ENCODE measurements around the gene MRPS23. TPM values are rescaled to one million over a fixed set of nuclear protein-coding genes. Genes with fewer than 3 reads are reported as not detected.
"Not testable (repeated sequence)": the region's sequence is repeated elsewhere in the genome, so short reads cannot be mapped to it uniquely, and the experiment has no call there.

Gene MRPS23
- total RNA-seq, 3 donors from 2014 or later (not counting 1 experiment from before 2014, with no cell fraction given): 12.8 to 17.3 (median 17.2) TPM

DNA sequence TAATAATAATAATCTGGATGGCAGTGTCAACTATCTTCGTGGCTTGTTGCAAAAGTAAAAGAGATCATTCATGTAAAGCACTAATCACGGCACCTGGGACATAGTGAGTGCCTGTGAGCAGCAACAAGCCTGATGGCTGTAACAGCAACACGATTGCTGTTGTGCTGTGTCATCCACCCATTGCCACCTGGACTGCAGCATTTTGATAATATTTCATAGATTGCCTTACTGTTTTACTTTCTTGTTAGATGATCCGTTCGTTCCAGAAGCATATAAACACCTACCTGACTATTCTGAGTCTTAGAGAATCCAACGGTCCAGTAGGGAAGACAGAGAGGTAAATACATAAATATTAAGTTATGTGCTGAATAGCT is 3.1 kb upstream of the MRPS23 start:
- Mint-ChIP-seq H3K27ac (no peak overlapping the region), H3K27me3 (ENCODE audit: low read depth in 2 of 2) (no peaks in the 10 kb centered on the region), H3K36me3 (no peaks in the 10 kb centered on the region), H3K4me1 (peaks cover 28 to 33% of the 10 kb centered on the region in 2 donors), H3K4me3 (no peak overlapping the region), H3K9me3 (no peaks in the 10 kb centered on the region)
- intact Hi-C loops (cut with micrococcal nuclease): no loop called here
- no peak for DNase-seq
- ATAC-seq: no peak
- TF ChIP-seq, protein P1, sequence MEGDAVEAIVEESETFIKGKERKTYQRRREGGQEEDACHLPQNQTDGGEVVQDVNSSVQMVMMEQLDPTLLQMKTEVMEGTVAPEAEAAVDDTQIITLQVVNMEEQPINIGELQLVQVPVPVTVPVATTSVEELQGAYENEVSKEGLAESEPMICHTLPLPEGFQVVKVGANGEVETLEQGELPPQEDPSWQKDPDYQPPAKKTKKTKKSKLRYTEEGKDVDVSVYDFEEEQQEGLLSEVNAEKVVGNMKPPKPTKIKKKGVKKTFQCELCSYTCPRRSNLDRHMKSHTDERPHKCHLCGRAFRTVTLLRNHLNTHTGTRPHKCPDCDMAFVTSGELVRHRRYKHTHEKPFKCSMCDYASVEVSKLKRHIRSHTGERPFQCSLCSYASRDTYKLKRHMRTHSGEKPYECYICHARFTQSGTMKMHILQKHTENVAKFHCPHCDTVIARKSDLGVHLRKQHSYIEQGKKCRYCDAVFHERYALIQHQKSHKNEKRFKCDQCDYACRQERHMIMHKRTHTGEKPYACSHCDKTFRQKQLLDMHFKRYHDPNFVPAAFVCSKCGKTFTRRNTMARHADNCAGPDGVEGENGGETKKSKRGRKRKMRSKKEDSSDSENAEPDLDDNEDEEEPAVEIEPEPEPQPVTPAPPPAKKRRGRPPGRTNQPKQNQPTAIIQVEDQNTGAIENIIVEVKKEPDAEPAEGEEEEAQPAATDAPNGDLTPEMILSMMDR (IDR thresholded peaks at IDR 0.05): no peak
- WGBS (ENCODE audit: insufficient coverage): 52% methylated on average over 3 of the region's 6 CpGs
- Histone ChIP-seq H3K27ac (ENCODE audit: low read length) (no peak overlapping the region), H3K27me3 (ENCODE audit: control insufficient read depth, insufficient read depth, low read length) (no peaks in the 10 kb centered on the region), H3K4me1 (ENCODE audit: control insufficient read depth, insufficient read depth, low read length) (peaks cover 18% of the 10 kb centered on the region), H3K36me3 (ENCODE audit: control insufficient read depth, insufficient read depth, low read length) (no peaks in the 10 kb centered on the region), H3K9me3 (ENCODE audit: control insufficient read depth, insufficient read depth, low read length) (no peaks in the 10 kb centered on the region), H3K4me3 (ENCODE audit: low read length) (no peak overlapping the region)

DNA sequence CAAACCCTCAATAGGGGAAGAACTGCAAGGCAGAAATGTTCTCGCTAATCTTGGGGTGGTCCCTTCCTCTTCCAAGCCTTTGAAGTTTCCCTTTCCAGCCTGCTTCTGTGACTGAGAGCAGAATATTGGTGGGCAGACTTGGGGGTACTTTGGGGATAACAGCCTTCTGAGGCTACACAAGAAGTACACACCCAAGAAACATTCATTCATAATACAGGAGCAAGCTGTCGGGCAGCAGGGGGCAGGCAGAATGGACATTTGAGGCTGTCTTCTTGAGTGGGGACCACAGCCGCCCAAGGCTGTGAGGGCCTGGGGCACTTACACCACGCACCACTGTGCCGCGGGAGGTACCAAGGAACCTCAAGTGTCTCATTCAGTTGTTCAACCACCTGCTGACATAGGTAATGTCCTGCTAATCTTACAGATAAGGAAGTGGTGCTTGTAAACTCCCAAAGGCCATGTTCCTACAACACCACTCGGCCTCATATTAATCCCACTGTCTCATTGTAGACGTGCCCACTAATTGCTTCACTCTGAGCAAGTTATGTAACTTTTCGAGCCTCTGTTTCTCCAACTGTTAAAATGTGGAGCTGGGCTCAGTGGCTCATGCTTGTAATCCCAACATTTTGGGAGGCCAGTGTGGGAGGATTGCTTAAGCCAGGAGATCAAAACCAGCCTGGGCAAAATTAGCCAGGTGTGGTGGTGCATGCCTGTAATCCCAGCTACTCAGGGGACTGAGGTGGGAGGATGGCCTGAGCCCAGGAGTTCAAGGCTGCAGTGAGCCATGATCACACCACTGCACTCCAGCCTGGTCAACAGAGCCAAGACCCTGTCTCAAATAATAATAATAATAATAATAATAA is 2.5 kb upstream of the MRPS23 start:
- no peaks in the 10 kb centered on the region for H3K27me3 Mint-ChIP-seq (ENCODE audit: low read depth in 2 of 2)
- TF ChIP-seq, protein P1 (IDR thresholded peaks at IDR 0.05): no peak
- peak overlapping the region; percentile 66 for H3K4me3 Mint-ChIP-seq
- Histone ChIP-seq H3K36me3 (ENCODE audit: control insufficient read depth, insufficient read depth, low read length) (no peaks in the 10 kb centered on the region), H3K9me3 (ENCODE audit: control insufficient read depth, insufficient read depth, low read length) (no peaks in the 10 kb centered on the region), H3K27ac (ENCODE audit: low read length) (no peak overlapping the region), H3K4me1 (ENCODE audit: control insufficient read depth, insufficient read depth, low read length) (peaks cover 18% of the 10 kb centered on the region), H3K27me3 (ENCODE audit: control insufficient read depth, insufficient read depth, low read length) (no peaks in the 10 kb centered on the region), H3K4me3 (ENCODE audit: low read length) (no peak overlapping the region)
- H3K27ac Mint-ChIP-seq: peak overlapping the region in 1 of 2 donors; percentile 98
- WGBS (ENCODE audit: insufficient coverage): 87% methylated on average over 9 of the region's 9 CpGs
- no peaks in the 10 kb centered on the region for H3K9me3 Mint-ChIP-seq
- DNase-seq: no peak
- intact Hi-C loops (cut with micrococcal nuclease): no loop called here
- peaks cover 28 to 33% of the 10 kb centered on the region in 2 donors for H3K4me1 Mint-ChIP-seq
- ATAC-seq: no peak
- H3K36me3 Mint-ChIP-seq: no peaks in the 10 kb centered on the region

- DNase-seq: no peak
- Histone ChIP-seq H3K4me3 (ENCODE audit: low read length) (peak overlapping the region; percentile 77), H3K27me3 (ENCODE audit: control insufficient read depth, insufficient read depth, low read length) (no peaks in the 10 kb centered on the region), H3K36me3 (ENCODE audit: control insufficient read depth, insufficient read depth, low read length) (peaks cover 6% of the 10 kb centered on the region), H3K27ac (ENCODE audit: low read length) (peak overlapping the region; percentile 91), H3K4me1 (ENCODE audit: control insufficient read depth, insufficient read depth, low read length) (peaks cover 18% of the 10 kb centered on the region), H3K9me3 (ENCODE audit: control insufficient read depth, insufficient read depth, low read length) (no peaks in the 10 kb centered on the region)
- Mint-ChIP-seq H3K4me1 (peaks cover 33 to 36% of the 10 kb centered on the region in 2 donors), H3K27ac (peak overlapping the region; percentile 98 to 99), H3K9me3 (no peaks in the 10 kb centered on the region), H3K4me3 (peak overlapping the region; percentile 99), H3K36me3 (no peaks in the 10 kb centered on the region), H3K27me3 (ENCODE audit: low read depth in 2 of 2) (no peaks in the 10 kb centered on the region)
- intact Hi-C loops (cut with micrococcal nuclease): no loop called here
- TF ChIP-seq, protein P1 (IDR thresholded peaks at IDR 0.05): no peak
- ATAC-seq: peak in 1 of 3 donors; percentile 5
- WGBS (ENCODE audit: insufficient coverage): 20% methylated on average over 27 of the region's 27 CpGs
Observed at GRCh38 chr17:57849163-57849873, 526 bp downstream of the MRPS23 start.

DNA sequence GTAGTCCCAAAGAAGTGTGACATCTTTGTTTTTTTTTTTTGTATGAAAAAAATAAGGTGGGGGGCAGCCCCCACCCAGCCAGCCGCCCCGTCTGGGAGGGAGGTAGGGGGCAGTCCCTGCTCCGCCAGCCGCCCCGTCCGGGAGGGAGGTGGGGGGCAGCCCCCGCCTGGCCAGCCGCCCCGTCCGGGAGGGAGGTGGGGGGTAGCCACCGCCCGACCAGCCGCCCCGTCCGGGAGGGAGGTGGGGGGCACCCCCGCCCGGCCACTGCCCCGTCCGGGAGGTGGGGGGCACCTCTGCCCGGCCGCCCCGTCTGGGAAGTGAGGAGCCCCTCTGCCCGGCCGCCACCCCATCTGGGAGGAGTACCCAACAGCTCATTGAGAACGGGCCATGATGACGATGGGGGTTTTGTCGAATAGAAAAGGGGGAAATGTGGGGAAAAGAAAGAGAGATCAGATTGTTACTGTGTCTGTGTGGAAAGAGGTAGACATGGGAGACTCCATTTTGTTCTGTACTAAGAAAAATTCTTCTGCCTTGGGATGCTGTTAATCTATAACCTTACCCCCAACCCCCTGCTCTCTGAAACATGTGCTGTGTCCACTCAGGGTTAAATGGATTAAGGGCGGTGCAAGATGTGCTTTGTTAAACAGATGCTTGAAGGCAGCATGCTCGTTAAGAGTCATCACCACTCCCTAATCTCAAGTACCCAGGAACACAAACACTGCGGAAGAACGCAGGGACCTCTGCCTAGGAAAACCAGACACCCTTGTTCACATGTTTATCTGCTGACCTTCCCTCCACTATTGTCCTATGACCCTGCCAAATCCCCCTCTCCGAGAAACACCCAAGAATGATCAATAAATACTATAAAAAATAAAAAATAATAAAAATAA is 3.5 kb downstream of the MRPS23 start:
- H3K27ac ChIP-seq (ENCODE audit: low read length); H3K27me3 Mint-ChIP-seq (ENCODE audit: low read depth in 2 of 2); H3K4me3 ChIP-seq (ENCODE audit: low read length); H3K9me3 ChIP-seq (ENCODE audit: control insufficient read depth, insufficient read depth, low read length); H3K27ac Mint-ChIP-seq; H3K4me3 Mint-ChIP-seq; H3K36me3 Mint-ChIP-seq; intact Hi-C loops (cut with micrococcal nuclease); DNase-seq; H3K27me3 ChIP-seq (ENCODE audit: control insufficient read depth, insufficient read depth, low read length); ATAC-seq; H3K36me3 ChIP-seq (ENCODE audit: control insufficient read depth, insufficient read depth, low read length); H3K9me3 Mint-ChIP-seq: not testable (repeated sequence)
- peaks cover 13% of the 10 kb centered on the region for H3K4me1 ChIP-seq (ENCODE audit: control insufficient read depth, insufficient read depth, low read length)
- H3K4me1 Mint-ChIP-seq: peaks cover 33 to 42% of the 10 kb centered on the region in 2 donors
- over 99% methylated on average over 16 of the region's 32 CpGs for WGBS (ENCODE audit: insufficient coverage)

Measured in natural killer cell (primary cell).